Naive thymus-derived CD8-positive, alpha-beta T cell (primary cell): ENCODE results near the gene PLXDC2. TPM values are rescaled to one million over a fixed set of nuclear protein-coding genes. Genes with fewer than 3 reads are reported as not detected.

ENCODE experiments used
- ATAC-seq, 2 donors: fragments of 150-1000 bp; cut with Tn5 transposase in 1 of 2; sonication (Bioruptor Pico), chemical (Tn5 transposase) in 1 of 2; 1 replicate in 1 of 2; 2 replicates in 1 of 2; pipeline ENCODE4 v1.10.0; 2021; ENCODE audit warnings: mild to moderate bottlenecking in 2 of 2, moderate library complexity in 2 of 2
- POLR2A ChIA-PET: fragments of 350-600 bp; sonication (Branson Sonifier 250); formaldehyde crosslinking; loops from one replicate; lab custom pipeline; 2021; ENCODE audit warnings: antibody characterized with exemption; lab: Charles Lee
- DNase-seq, 10 donors: peaks; one replicate each; pipeline versions ENCODE4 v3.0.0 to v3.0.0-alpha.2; 2020 to 2022
- H3K27ac Mint-ChIP-seq, 10 donors: one replicate each; pipeline ENCODE4 v1.8.0; 2020 to 2022; ENCODE audit warnings: mild to moderate bottlenecking in 10 of 10, mixed read lengths in 10 of 10, moderate library complexity in 4 of 10, inconsistent platforms in 1 of 10
- H3K27me3 Mint-ChIP-seq, 5 donors: one replicate each; pipeline ENCODE4 v1.8.0; 2021 to 2022; ENCODE audit warnings: mixed read lengths in 5 of 5
- H3K36me3 Mint-ChIP-seq, 3 donors: one replicate each; pipeline ENCODE4 v1.8.0; 2020 to 2022; ENCODE audit warnings: mixed read lengths in 3 of 3, mild to moderate bottlenecking in 2 of 3, inconsistent platforms in 1 of 3
- H3K4me1 Mint-ChIP-seq, 4 donors: one replicate each; pipeline ENCODE4 v1.8.0; 2021 to 2022; ENCODE audit warnings: mixed read lengths in 4 of 4
- H3K4me3 Mint-ChIP-seq, 10 donors: one replicate each; pipeline ENCODE4 v1.8.0; 2020 to 2022; ENCODE audit warnings: mild to moderate bottlenecking in 10 of 10, mixed read lengths in 10 of 10, moderate library complexity in 6 of 10, inconsistent platforms in 1 of 10
- H3K9me3 Mint-ChIP-seq, 9 donors: one replicate each; pipeline ENCODE4 v1.8.0; 2020 to 2022; ENCODE audit warnings: mixed read lengths in 9 of 9, mild to moderate bottlenecking in 3 of 9, inconsistent platforms in 1 of 9, moderate library complexity in 1 of 9
- polyA plus RNA-seq, 3 donors: library from polyadenylated mRNA; unstranded; fragments of 300-500 nt; fragmentation: Illumina TruSeq; gene quantifications; one replicate each; pipeline ENCODE4 v1.2.3, GENCODE V29; 2021
- total RNA-seq, 8 experiments: library from RNA in 2 of 8; stranded (reverse) in 2 of 8; gene quantifications; one replicate each; pipeline ENCODE4 v1.2.3 and lab custom pipeline; 2021 to 2026

Gene PLXDC2
- total and polyA plus RNA-seq, 5 experiments from 2014 or later, result 0.07 to 0.44 (median 0.31) TPM; not detected in 2

- H3K36me3 Mint-ChIP-seq, result no peaks in the 10 kb centered on the region
- no peaks in the 10 kb centered on the region for H3K27me3 Mint-ChIP-seq
- POLR2A ChIA-PET, result no interaction called here
- H3K9me3 Mint-ChIP-seq, result peaks cover 0 to 5% (median 0%) of the 10 kb centered on the region in 9 donors
- ATAC-seq, result no peak
- no peak overlapping the region for H3K4me3 Mint-ChIP-seq
- DNase-seq, result no peak
- H3K4me1 Mint-ChIP-seq, result peaks cover 0 to 9% (median 0%) of the 10 kb centered on the region in 4 donors
- no peak overlapping the region for H3K27ac Mint-ChIP-seq
These were observed 130.0 kb downstream of the PLXDC2 start for GRCh38 chr10:19946245-19946644.

- H3K4me1 Mint-ChIP-seq, result peaks cover 0 to 8% (median 0%) of the 10 kb centered on the region in 4 donors
- no peak overlapping the region for H3K27ac Mint-ChIP-seq
- DNase-seq (no peak), ATAC-seq (no peak)
- H3K36me3 Mint-ChIP-seq, result no peaks in the 10 kb centered on the region
- peaks cover 0 to 5% (median 0%) of the 10 kb centered on the region in 9 donors for H3K9me3 Mint-ChIP-seq
- H3K27me3 Mint-ChIP-seq, result no peaks in the 10 kb centered on the region
- no peak overlapping the region for H3K4me3 Mint-ChIP-seq
- POLR2A ChIA-PET, result no interaction called here
These were observed 130.6 kb downstream of the PLXDC2 start for GRCh38 chr10:19946791-19947190.

DNA sequence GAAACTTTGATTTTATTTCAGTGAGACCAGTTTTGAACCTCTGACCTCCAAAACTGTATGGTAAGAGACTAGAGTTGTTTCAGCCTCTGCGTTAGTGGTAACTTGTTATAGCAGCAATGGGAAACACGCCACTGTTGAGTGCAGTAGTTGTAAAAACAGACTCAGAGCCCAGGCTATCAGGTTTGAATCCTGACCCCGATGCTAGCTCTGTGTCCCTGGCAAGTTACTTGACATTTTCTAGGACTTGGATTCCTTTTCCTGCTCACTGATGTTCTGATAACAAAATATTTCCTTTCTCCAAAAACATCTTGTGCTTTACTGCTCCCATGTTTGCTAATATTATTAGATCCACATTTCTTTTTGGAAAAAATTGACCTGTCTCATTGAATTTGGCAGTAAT, 131.0 kb downstream of the PLXDC2 start:
- Mint-ChIP-seq H3K9me3 (peaks cover 0 to 5% (median 0%) of the 10 kb centered on the region in 9 donors), H3K36me3 (no peaks in the 10 kb centered on the region), H3K27me3 (no peaks in the 10 kb centered on the region), H3K4me3 (no peak overlapping the region), H3K27ac (no peak overlapping the region), H3K4me1 (peaks cover 0 to 8% (median 0%) of the 10 kb centered on the region in 4 donors)
- DNase-seq, result no peak
- no peak for ATAC-seq
- POLR2A ChIA-PET, result no interaction called here

- peaks cover 0 to 8% (median 0%) of the 10 kb centered on the region in 4 donors for H3K4me1 Mint-ChIP-seq
- DNase-seq, result no peak
- POLR2A ChIA-PET, result no interaction called here
These were observed 131.4 kb downstream of the PLXDC2 start for GRCh38 chr10:19947656-19948055.

GRCh38 chr10:19952224-19953010, 136.2 kb downstream of the PLXDC2 start:
- Mint-ChIP-seq H3K36me3 (no peaks in the 10 kb centered on the region), H3K4me3 (no peak overlapping the region), H3K27me3 (no peaks in the 10 kb centered on the region), H3K9me3 (peaks cover 0 to 8% (median 0%) of the 10 kb centered on the region in 9 donors), H3K27ac (no peak overlapping the region), H3K4me1 (no peaks in the 10 kb centered on the region)
- ATAC-seq (no peak), DNase-seq (no peak)
- POLR2A ChIA-PET, result no interaction called here

More at GRCh38 chr10:19947656-19948055, 131.4 kb downstream of the PLXDC2 start:
- H3K4me3 Mint-ChIP-seq, result no peak overlapping the region
- no peak for ATAC-seq
- no peak overlapping the region for H3K27ac Mint-ChIP-seq
- H3K36me3 Mint-ChIP-seq, result no peaks in the 10 kb centered on the region
- H3K27me3 Mint-ChIP-seq, result no peaks in the 10 kb centered on the region
- H3K9me3 Mint-ChIP-seq, result peaks cover 0 to 6% (median 0%) of the 10 kb centered on the region in 9 donors

- DNase-seq (no peak), ATAC-seq (no peak)
- H3K27me3 Mint-ChIP-seq, result no peaks in the 10 kb centered on the region
- H3K4me1 Mint-ChIP-seq, result no peaks in the 10 kb centered on the region
- POLR2A ChIA-PET, result no interaction called here
- H3K36me3 Mint-ChIP-seq, result no peaks in the 10 kb centered on the region
- H3K27ac Mint-ChIP-seq, result no peak overlapping the region
- H3K9me3 Mint-ChIP-seq, result peaks cover 0 to 8% (median 0%) of the 10 kb centered on the region in 9 donors
- H3K4me3 Mint-ChIP-seq, result no peak overlapping the region
These were observed 138.4 kb downstream of the PLXDC2 start for GRCh38 chr10:19954601-19955000.

- no peaks in the 10 kb centered on the region for H3K36me3 Mint-ChIP-seq
- H3K27me3 Mint-ChIP-seq, result no peaks in the 10 kb centered on the region
- DNase-seq (no peak), ATAC-seq (no peak)
- POLR2A ChIA-PET, result no interaction called here
- no peak overlapping the region for H3K4me3 Mint-ChIP-seq
- H3K9me3 Mint-ChIP-seq, result peaks cover 0 to 8% (median 0%) of the 10 kb centered on the region in 9 donors
- peaks cover 0 to 5% (median 0%) of the 10 kb centered on the region in 4 donors for H3K4me1 Mint-ChIP-seq
- no peak overlapping the region for H3K27ac Mint-ChIP-seq
These were observed 140.3 kb downstream of the PLXDC2 start for GRCh38 chr10:19956516-19957032.

- peaks cover 0 to 11% (median 2%) of the 10 kb centered on the region in 9 donors for H3K9me3 Mint-ChIP-seq
- no peaks in the 10 kb centered on the region for H3K27me3 Mint-ChIP-seq
These were observed 142.6 kb downstream of the PLXDC2 start for GRCh38 chr10:19958787-19959186.

GRCh38 chr10:19961076-19962053, 145.1 kb downstream of the PLXDC2 start:
- Mint-ChIP-seq H3K27me3 (no peaks in the 10 kb centered on the region), H3K27ac (no peak overlapping the region), H3K4me1 (peaks cover 0 to 5% (median 0%) of the 10 kb centered on the region in 4 donors), H3K4me3 (no peak overlapping the region), H3K36me3 (no peaks in the 10 kb centered on the region), H3K9me3 (peaks cover 0 to 8% (median 2%) of the 10 kb centered on the region in 9 donors)
- DNase-seq (no peak), ATAC-seq (no peak)
- POLR2A ChIA-PET, result no interaction called here

More at GRCh38 chr10:19958787-19959186, 142.6 kb downstream of the PLXDC2 start:
- Mint-ChIP-seq H3K4me3 (no peak overlapping the region), H3K27ac (no peak overlapping the region), H3K36me3 (no peaks in the 10 kb centered on the region), H3K4me1 (peaks cover 0 to 5% (median 0%) of the 10 kb centered on the region in 4 donors)
- no peak for ATAC-seq
- POLR2A ChIA-PET, result no interaction called here
- DNase-seq, result no peak

DNA sequence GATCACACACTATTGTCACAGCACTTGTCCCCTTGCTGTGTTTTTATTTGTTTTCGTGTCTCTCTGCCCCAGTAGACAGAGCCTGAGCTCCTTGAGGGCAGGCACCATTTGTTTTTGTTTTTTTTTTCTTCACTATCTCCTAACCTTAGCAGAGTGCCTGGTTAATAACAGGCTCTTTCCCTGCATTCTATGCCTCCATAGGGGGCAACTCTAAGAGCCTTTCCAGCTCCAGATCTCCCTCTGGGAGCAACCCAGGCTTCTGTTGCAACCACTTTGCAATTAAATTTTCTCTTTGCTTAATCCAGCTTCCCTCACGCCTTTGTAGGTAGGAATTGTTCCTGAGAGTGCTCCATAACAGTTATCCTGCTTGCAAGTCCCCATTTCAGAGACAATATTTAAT, 148.4 kb downstream of the PLXDC2 start:
- DNase-seq (no peak), ATAC-seq (no peak)
- Mint-ChIP-seq H3K9me3 (peaks cover 0 to 6% (median 0%) of the 10 kb centered on the region in 9 donors), H3K27me3 (no peaks in the 10 kb centered on the region), H3K27ac (no peak overlapping the region), H3K4me3 (no peak overlapping the region), H3K36me3 (no peaks in the 10 kb centered on the region), H3K4me1 (peaks cover 0 to 5% (median 0%) of the 10 kb centered on the region in 4 donors)
- POLR2A ChIA-PET, result no interaction called here

- peaks cover 0 to 9% (median 2%) of the 10 kb centered on the region in 9 donors for H3K9me3 Mint-ChIP-seq
- ATAC-seq (no peak), DNase-seq (no peak)
- no peak overlapping the region for H3K4me3 Mint-ChIP-seq
- no peak overlapping the region for H3K27ac Mint-ChIP-seq
- no peaks in the 10 kb centered on the region for H3K36me3 Mint-ChIP-seq
- POLR2A ChIA-PET, result no interaction called here
- H3K4me1 Mint-ChIP-seq, result no peaks in the 10 kb centered on the region
- H3K27me3 Mint-ChIP-seq, result no peaks in the 10 kb centered on the region
These were observed 150.5 kb downstream of the PLXDC2 start for GRCh38 chr10:19966751-19967150.

DNA sequence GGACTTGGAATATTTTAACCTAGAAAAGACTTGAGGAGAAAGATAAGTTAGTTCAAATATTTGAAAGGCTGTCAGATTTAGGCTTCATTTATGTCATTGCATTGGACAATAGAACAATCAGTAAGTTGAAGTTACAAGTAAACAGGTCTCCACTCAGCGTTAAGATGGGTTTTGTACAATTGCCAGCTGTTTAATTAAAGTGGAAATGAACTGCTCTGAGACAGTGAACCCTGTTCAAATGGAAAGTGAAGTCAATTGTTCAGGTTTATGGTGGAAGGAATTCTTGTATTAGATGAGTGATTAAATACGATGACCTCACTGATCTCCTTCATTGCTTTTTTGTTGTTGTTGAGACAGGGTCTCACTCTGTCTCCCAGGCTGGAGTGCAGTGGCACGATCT, 151.7 kb downstream of the PLXDC2 start:
- Mint-ChIP-seq H3K27me3 (peaks cover 0 to 3% (median 0%) of the 10 kb centered on the region in 5 donors), H3K27ac (no peak overlapping the region), H3K9me3 (peaks cover 0 to 10% (median 1%) of the 10 kb centered on the region in 9 donors), H3K36me3 (no peaks in the 10 kb centered on the region), H3K4me1 (no peaks in the 10 kb centered on the region), H3K4me3 (no peak overlapping the region)
- POLR2A ChIA-PET, result no interaction called here
- ATAC-seq, result no peak
- DNase-seq, result no peak
